K562 (cell line): ENCODE results near the gene PRCD. TPM values are rescaled to one million over a fixed set of nuclear protein-coding genes. Genes with fewer than 3 reads are reported as not detected.

Source experiments
- ATAC-seq: fragments of 200-7000 bp; cut with Tn5 transposase; 3 replicates; pipeline ENCODE4 v1.9.1; 2020; ENCODE audit warnings: moderate library complexity
- BruUV-seq: library from RNA; stranded (reverse); fragments of 400-500 nt; replicated peaks from 2 replicates; lab custom pipeline; 2021; lab: Mats Ljungman, UMichigan
- CTCF ChIA-PET: fragments of 300-600 bp; formaldehyde crosslinking; extraction: SDS; loops from one replicate; lab custom pipeline; 2021; ENCODE audit warnings: low intra/inter-chr PET ratio; lab: Yijun Ruan, JAX
- POLR2A ChIA-PET: fragments of 300-600, 350-650 bp; sonication (Branson Sonifier 250); formaldehyde crosslinking; extraction: SDS; loops from one replicate; lab custom pipeline; 2021; ENCODE audit warnings: antibody characterized with exemption, inconsistent platforms; lab: Yijun Ruan, JAX
- DNase-seq, 4 experiments: peaks; one replicate each; pipeline versions ENCODE4 v3.0.0 to v3.0.0-alpha.2; 2011 to 2018; ENCODE audit warnings: low spot score in 3 of 4, mixed read lengths in 3 of 4; ENCODE audit errors: extremely low read depth in 1 of 4
- FAIRE-seq: peaks from 2 replicates; lab custom pipeline; 2011; peaks lifted over from hg19 to GRCh38; lab: Jason Lieb, UNC
- H2AFZ ChIP-seq: 2 replicates; pipeline ENCODE4 v1.6.0; 2011; ENCODE audit warnings: low read depth, low read length, control low read depth, inconsistent platforms
- H3K27ac ChIP-seq: fragments of 200-600 bp; 3 replicates; pipeline ENCODE4 v1.8.0; 2011; ENCODE audit warnings: low read depth, mild to moderate bottlenecking, control low read depth, inconsistent platforms, low read length, moderate library complexity, mixed read lengths; ENCODE audit errors: extremely low read depth
- H3K27me3 ChIP-seq, 2 experiments: fragments of 300-600 bp in 1 of 2; 2 replicates in 1 of 2; 3 replicates in 1 of 2; pipeline versions ENCODE4 v1.6.0 to v1.8.0; 2011; ENCODE audit warnings: inconsistent platforms in 2 of 2, low read length in 2 of 2, mild to moderate bottlenecking in 1 of 2, mixed read lengths in 1 of 2, moderate library complexity in 1 of 2; ENCODE audit not compliant: control insufficient read depth in 2 of 2, insufficient read depth in 2 of 2
- H3K36me3 ChIP-seq: fragments of 300-600 bp; 3 replicates; pipeline ENCODE4 v1.8.0; 2011; ENCODE audit warnings: mild to moderate bottlenecking, low read length, inconsistent platforms; ENCODE audit not compliant: control insufficient read depth, insufficient read depth
- H3K4me1 ChIP-seq, 2 experiments: fragments of 200-600 bp in 1 of 2; replicated peaks in 1 of 2; 2 replicates in 1 of 2; 3 replicates in 1 of 2; pipeline versions ENCODE4 v1.5.1 to v1.8.0; 2011; ENCODE audit warnings: inconsistent platforms in 2 of 2, low read length in 2 of 2, mild to moderate bottlenecking in 1 of 2, mixed read lengths in 1 of 2, moderate library complexity in 1 of 2; ENCODE audit not compliant: control insufficient read depth in 2 of 2, insufficient read depth in 2 of 2
- H3K4me2 ChIP-seq: 2 replicates; pipeline ENCODE4 v1.6.1; 2011; ENCODE audit warnings: low read length, control low read depth, inconsistent platforms, mixed read lengths; ENCODE audit not compliant: insufficient read depth
- H3K4me3 ChIP-seq: fragments of 200-600 bp; sonication (generic), shearing (Covaris generic); 2 replicates; pipeline ENCODE4 v1.5.1; 2016; ENCODE audit warnings: control low read depth, inconsistent platforms
- H3K79me2 ChIP-seq: fragments of 200-600 bp; 3 replicates; pipeline ENCODE4 v1.8.0; 2011; ENCODE audit warnings: low read length, inconsistent platforms; ENCODE audit not compliant: control insufficient read depth, insufficient read depth
- H3K9ac ChIP-seq, 2 experiments: 2 replicates each; pipeline versions ENCODE4 v1.6.0 to v1.6.1; 2011; ENCODE audit warnings: low read depth in 2 of 2, low read length in 2 of 2, control low read depth in 1 of 2, inconsistent platforms in 1 of 2, mild to moderate bottlenecking in 1 of 2, mixed read lengths in 1 of 2; ENCODE audit not compliant: insufficient read depth in 1 of 2
- H3K9me1 ChIP-seq: one replicate; pipeline ENCODE4 v1.6.0; 2011; ENCODE audit warnings: inconsistent platforms, mild to moderate bottlenecking, low read length, moderate library complexity; ENCODE audit not compliant: control insufficient read depth, insufficient read depth
- H3K9me3 ChIP-seq: replicated peaks from 2 replicates; pipeline ENCODE4 v1.5.1; 2011; ENCODE audit warnings: low read depth, low read length, inconsistent platforms; ENCODE audit not compliant: control insufficient read depth, insufficient read depth
- H4K20me1 ChIP-seq: replicated peaks from 2 replicates; pipeline ENCODE4 v1.6.1; 2011; ENCODE audit warnings: low read length, inconsistent platforms, mixed read lengths; ENCODE audit not compliant: control insufficient read depth, insufficient read depth
- ARHGAP35 ChIP-seq: fragments of 450-650 bp; IDR thresholded peaks from 2 replicates; pipeline ENCODE4 v1.6.1; 2018; ENCODE audit not compliant: partially characterized antibody
- CCNT2 ChIP-seq: IDR thresholded peaks from 2 replicates; pipeline ENCODE4 v1.6.1; 2011; ENCODE audit warnings: borderline replicate concordance, low read depth, mild to moderate bottlenecking, moderate library complexity, mixed read lengths, low read length; ENCODE audit not compliant: insufficient read length; ENCODE audit errors: extremely low read depth
- CTBP1 ChIP-seq: fragments of 450-650 bp; IDR thresholded peaks from 2 replicates; pipeline ENCODE4 v1.6.1; 2016; ENCODE audit warnings: borderline replicate concordance
- DLX4 ChIP-seq: fragments of 250-450 bp; sonication (Bioruptor Pico); IDR thresholded peaks from 2 replicates; pipeline ENCODE4 v1.6.1; 2021; ENCODE audit warnings: mild to moderate bottlenecking
- GATAD2B ChIP-seq: fragments of 450-650 bp; IDR thresholded peaks from 2 replicates; pipeline ENCODE4 v1.6.1; 2017; ENCODE audit warnings: mild to moderate bottlenecking, borderline replicate concordance
- GTF3C2 ChIP-seq: IDR thresholded peaks from 3 replicates; pipeline ENCODE4 v1.6.1; 2011; ENCODE audit warnings: borderline replicate concordance, mild to moderate bottlenecking, moderate library complexity; ENCODE audit not compliant: insufficient read length; ENCODE audit errors: extremely low read depth
- HDAC8 ChIP-seq: fragments of 450-650 bp; IDR thresholded peaks from 2 replicates; pipeline ENCODE4 v1.6.1; 2016; ENCODE audit warnings: mild to moderate bottlenecking, missing genetic modification characterization, moderate library complexity, missing compliant biosample characterization
- HMBOX1 ChIP-seq: sonication (generic); IDR thresholded peaks from 2 replicates; pipeline ENCODE4 v1.6.1; 2016
- HNRNPL ChIP-seq: fragments of 200-400 bp; formaldehyde crosslinking; IDR thresholded peaks from 2 replicates; pipeline ENCODE4 v1.6.1; 2017; ENCODE audit warnings: low read depth, mild to moderate bottlenecking, low read length
- KDM5B ChIP-seq: fragments of 200-600 bp; sonication (generic); IDR thresholded peaks from 2 replicates; pipeline ENCODE4 v1.6.1; 2012; ENCODE audit warnings: low read depth, mild to moderate bottlenecking, moderate library complexity, low read length, control low read depth, inconsistent platforms; ENCODE audit not compliant: insufficient replicate concordance
- PHF8 ChIP-seq: fragments of 200-600 bp; sonication (generic); IDR thresholded peaks from 2 replicates; pipeline ENCODE4 v1.6.1; 2012; ENCODE audit warnings: mixed run types, mild to moderate bottlenecking, inconsistent platforms, low read length, moderate library complexity, borderline replicate concordance
- RBBP5 ChIP-seq: fragments of 200-600 bp; sonication (generic); IDR thresholded peaks from 2 replicates; pipeline ENCODE4 v1.6.1; 2012; ENCODE audit warnings: borderline replicate concordance, mild to moderate bottlenecking, low read length, control low read depth, inconsistent platforms; ENCODE audit not compliant: insufficient read depth, poor library complexity, severe bottlenecking
- RBFOX2 ChIP-seq: fragments of 200-400 bp; formaldehyde crosslinking; IDR thresholded peaks from 2 replicates; pipeline ENCODE4 v1.6.1; 2017; ENCODE audit warnings: low read depth, mild to moderate bottlenecking, low read length, moderate library complexity
- SIN3A ChIP-seq, 2 experiments: fragments of 150-350 bp in 1 of 2; IDR thresholded peaks; 2 replicates each; pipeline ENCODE4 v1.6.1; 2011 to 2016; ENCODE audit warnings: borderline replicate concordance in 2 of 2, low read depth in 2 of 2, low read length in 2 of 2, mild to moderate bottlenecking in 2 of 2, moderate library complexity in 2 of 2; ENCODE audit not compliant: control insufficient read depth in 1 of 2
- ZNF263 ChIP-seq: sonication (generic); formaldehyde crosslinking; IDR thresholded peaks from 2 replicates; pipeline ENCODE4 v1.8.0; 2022; ENCODE audit warnings: mild to moderate bottlenecking, missing genetic modification reagents, borderline replicate concordance
- WGBS: fragments of 100-300 bp; shearing (Covaris generic); methylation state at CpG from one replicate; pipeline ENCODE4 v1.1.6; 2016; ENCODE audit warnings: low coverage, mixed read lengths; ENCODE audit not compliant: insufficient coverage; ENCODE audit errors: missing lambda C conversion rate; 5-methylcytosine and 5-hydroxymethylcytosine counted together
- in situ Hi-C: fragments of 300-500 bp; cut with MboI; formaldehyde crosslinking; loops from 4 replicates; pipeline ENCODE4 v1.15.0; 2018; ENCODE audit warnings: inconsistent platforms, mixed read lengths
- intact Hi-C: fragments of 100-400 bp; cut with micrococcal nuclease; formaldehyde crosslinking; loops from 2 replicates; pipeline ENCODE4 v1.14.2; 2022
- polyA plus RNA-seq, 8 experiments: library from polyadenylated mRNA; depleted of rRNA in 4 of 8; stranded (reverse) in 5 of 8; unstranded in 3 of 8; fragments of >200 nt; fragmentation: Nextera tagmentation in 2 of 8; fragmentation: Illumina TruSeq in 1 of 8; extraction: Ambion mirVana in 2 of 8; extraction: Trizol in 1 of 8; gene quantifications; 2 replicates each; pipeline versions ENCODE4 v1.2.1 to v1.2.3, GENCODE V29; 2011 to 2014; ENCODE audit warnings: inconsistent platforms in 1 of 8, missing spikeins in 1 of 8
- total RNA-seq, 7 experiments: library from RNA; depleted of rRNA in 6 of 7; stranded (reverse); fragments of >200 nt in 6 of 7; fragmentation: Illumina TruSeq in 2 of 7; extraction: Trizol in 2 of 7; gene quantifications; 2 replicates each; pipeline versions ENCODE4 v1.2.1 to v1.2.3, GENCODE V29; 2011 to 2021; ENCODE audit warnings: low replicate concordance in 1 of 7

PRCD gene
- total and polyA plus RNA-seq, 9 of the 15 experiments (the other 6 are each of a cell fraction or from before 2014, with no cell fraction given): 0.20 to 0.25 (median 0.21) TPM; not detected in 6

GRCh38 chr17:76501018-76501826 is 38.6 kb upstream of the PRCD start, which contains the start of gene RHBDF2:
RHBDF2 (minus strand) TSS chr17:76501423; CDS start chr17:76481524, 19,899 bp downstream.
- in situ Hi-C loops: no loop called here
- peaks cover 16 to 35% of the 10 kb centered on the region in 2 experiments; a peak in 4 of 5 replicates for H3K4me1 ChIP-seq
- H3K79me2 ChIP-seq: no peaks in the 10 kb centered on the region
- peak within 1 kb of the TSS; percentile 71 for H3K4me3 ChIP-seq
- peak within 1 kb of the TSS; percentile 82 for H3K4me2 ChIP-seq
- CTCF ChIA-PET: interaction anchor here (0.9 kb wide), 1 partner anchor 41 kb away, joined by 4 read pairs; no protein-coding TSS in a partner anchor
- H3K27ac ChIP-seq: peak within 1 kb of the TSS; percentile 38; the same call in 1 of the 3 replicates
- TSS peak; percentile 66 for BruUV-seq
- 2% methylated on average over 47 of the region's 72 CpGs for WGBS
- FAIRE-seq (peak; percentile 67), ATAC-seq (peak; percentile 97), DNase-seq (peak; percentile 89 to 98 (median 98))
- H3K9me1 ChIP-seq: peaks cover 4% of the 10 kb centered on the region
- POLR2A ChIA-PET: interaction anchor here (0.6 to 1.5 kb wide), 4 partner anchors 8 to 461 kb away, joined by 3 to 7 read pairs (median 3); no protein-coding TSS in a partner anchor
- H2AFZ ChIP-seq: peak within 1 kb of the TSS; percentile 95
- no peaks in the 10 kb centered on the region for H4K20me1 ChIP-seq
- no peaks in the 10 kb centered on the region for H3K36me3 ChIP-seq
- H3K9ac ChIP-seq: peak within 1 kb of the TSS; percentile 50 to 94
- H3K9me3 ChIP-seq: no peaks in the 10 kb centered on the region
- H3K27me3 ChIP-seq: no peaks in the 10 kb centered on the region
- intact Hi-C loops: no loop called here
- TF ChIP-seq HMBOX1 (no peak), ARHGAP35 (peak; percentile 16), KDM5B (peak; percentile 76), SIN3A (IDR thresholded peaks at IDR 0.05; ENCODE audit: borderline replicate concordance in 2 of 2, control insufficient read depth in 1 of 2, low read depth in 2 of 2, low read length in 2 of 2) (peak in 1 of 2 experiments; percentile 49; a peak in 1 of 4 replicates), RBBP5 (peak; percentile 36), ZNF263 (CRISPR knock-in tag) (0 out of 2 replicates have a peak, but pooled peaks have one; percentile 44), DLX4 (CRISPR knock-in tag) (no peak), GTF3C2 (no peak), HDAC8 (tag) (0 out of 2 replicates have a peak, but pooled peaks have one; percentile 23), CCNT2 (peak; percentile 65), CTBP1 (peak; percentile 91), GATAD2B (peak; percentile 68; the same call in 1 of the 2 replicates), RBFOX2 (peak; percentile 65), HNRNPL (peak; percentile 94), PHF8 (peak; percentile 62; the same call in 1 of the 2 replicates)
